KBM-7 (cell line): ENCODE measurements around the gene SPAAR.
A peak's percentile ranks its signal among the peaks of the same experiment; 100 is the strongest.
"Not testable (repeated sequence)": the region's sequence is repeated elsewhere in the genome, so short reads cannot be mapped to it uniquely, and the experiment has no call there.

Experiments
- DNase-seq: peaks from one replicate; pipeline ENCODE4 v3.0.0-alpha.2; 2015
- in situ Hi-C: fragments of 300-500 bp; cut with MboI; formaldehyde crosslinking; loops from 2 replicates; pipeline ENCODE4 v1.14.3; 2020; ENCODE audit warnings: low sequenced_read_pairs, low pct_unique_long_range_greater_than_20kb, mixed read lengths

Gene SPAAR

GRCh38 chr9:35917261-35917660 lies 8.0 kb downstream of the SPAAR start:
- no peak for DNase-seq
- in situ Hi-C loops, result no loop called here

DNA sequence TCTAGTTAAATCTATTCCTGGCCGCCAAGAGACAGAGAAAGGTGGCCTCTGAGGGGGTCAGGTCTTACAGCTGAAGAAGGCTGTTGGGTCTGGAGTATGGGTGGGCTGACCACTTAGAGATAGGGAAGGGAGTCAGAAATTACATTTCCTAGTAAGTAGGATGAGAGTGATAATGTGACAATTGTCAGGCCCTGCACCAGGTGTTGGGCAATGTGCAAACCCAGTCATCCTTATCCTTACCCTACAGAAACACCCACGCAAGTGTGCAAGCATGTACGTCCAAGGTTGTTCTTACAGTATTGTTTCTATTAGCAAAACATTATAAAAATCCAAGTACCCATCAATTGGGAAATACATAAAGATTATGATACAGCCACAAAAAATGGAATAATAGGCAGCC lies 9.5 kb downstream of the SPAAR start:
- DNase-seq, result no peak
- in situ Hi-C loops, result no loop called here

GRCh38 chr9:35919212-35920008 lies 10.1 kb downstream of the SPAAR start:
- in situ Hi-C loops, result no loop called here

GRCh38 chr9:35920051-35920620 lies 10.8 kb downstream of the SPAAR start:
- peak; percentile 84 for DNase-seq
- in situ Hi-C loops, result no loop called here

More at GRCh38 chr9:35919212-35920008, 10.1 kb downstream of the SPAAR start:
- no peak for DNase-seq

GRCh38 chr9:35923598-35923926 lies 14.3 kb downstream of the SPAAR start:
- in situ Hi-C loops, result no loop called here
- no peak for DNase-seq

- in situ Hi-C loops, result no loop called here
- DNase-seq, result peak; percentile 58
Measured at GRCh38 chr9:35923927-35924763, 14.9 kb downstream of the SPAAR start.

- no peak for DNase-seq
- in situ Hi-C loops, result no loop called here
Measured at GRCh38 chr9:35928591-35929452, 19.5 kb downstream of the SPAAR start.

- DNase-seq, result no peak
Measured at GRCh38 chr9:35929453-35929718, 20.1 kb downstream of the SPAAR start.

DNA sequence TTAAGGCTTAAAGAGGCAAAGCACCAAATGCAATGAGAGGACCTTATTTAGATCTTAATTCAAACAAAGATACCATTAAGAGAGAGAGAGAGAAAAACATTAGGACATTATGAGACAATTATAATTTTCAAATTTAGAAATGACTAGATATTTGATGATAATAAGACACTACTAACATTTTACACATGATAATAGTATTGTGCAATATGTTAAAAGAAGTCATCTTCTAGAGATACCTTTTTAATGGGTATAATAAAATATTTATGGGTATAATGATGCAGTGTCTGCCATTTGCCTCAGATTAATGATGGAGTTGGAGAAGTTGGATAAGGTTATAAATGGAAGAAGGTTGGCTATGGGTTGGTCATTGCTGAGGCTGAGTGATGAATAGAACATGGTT lies 21.2 kb downstream of the SPAAR start:
- no peak for DNase-seq
- in situ Hi-C loops, result no loop called here

More at GRCh38 chr9:35929453-35929718, 20.1 kb downstream of the SPAAR start:
- in situ Hi-C loops, result no loop called here

DNA sequence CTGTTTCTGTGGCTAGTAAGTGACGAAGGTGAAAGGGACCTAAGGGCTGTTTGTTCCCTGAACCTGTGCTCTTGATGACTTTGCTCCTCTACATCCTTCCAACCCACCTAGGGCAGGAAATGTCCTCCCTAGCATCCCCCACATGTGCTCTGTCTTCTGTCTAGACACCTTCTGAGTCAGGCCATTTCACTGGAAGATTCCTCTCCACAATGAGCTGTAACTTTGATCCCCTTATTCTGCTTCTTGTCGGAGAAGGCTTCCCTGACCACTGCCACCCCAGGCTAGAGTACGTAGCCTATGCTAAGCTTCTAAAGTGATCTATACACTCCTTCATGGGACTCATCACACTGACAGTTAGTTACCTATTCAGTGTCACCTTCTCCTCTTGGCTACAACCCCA lies 21.7 kb downstream of the SPAAR start:
- in situ Hi-C loops, result no loop called here
- no peak for DNase-seq

DNA sequence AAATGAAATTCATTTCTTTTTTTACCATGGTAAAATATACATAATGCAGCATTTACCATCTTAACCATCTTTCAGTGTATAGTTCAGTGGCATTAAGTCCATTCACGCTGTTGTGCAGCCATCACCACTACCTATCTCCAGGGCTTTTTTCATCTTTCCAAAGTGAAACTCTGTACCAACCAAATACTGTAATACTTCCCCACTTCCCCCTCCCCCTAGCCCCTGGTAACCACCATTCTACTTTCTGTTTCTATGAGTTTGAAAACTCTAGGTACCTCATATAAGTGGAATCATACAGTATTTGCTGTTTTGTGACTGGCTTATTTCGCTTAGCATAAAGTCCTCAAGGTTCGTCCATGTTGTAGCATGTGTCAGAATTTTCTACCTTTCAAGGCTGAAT lies 23.4 kb downstream of the SPAAR start:
- no peak for DNase-seq
- in situ Hi-C loops, result no loop called here

DNA sequence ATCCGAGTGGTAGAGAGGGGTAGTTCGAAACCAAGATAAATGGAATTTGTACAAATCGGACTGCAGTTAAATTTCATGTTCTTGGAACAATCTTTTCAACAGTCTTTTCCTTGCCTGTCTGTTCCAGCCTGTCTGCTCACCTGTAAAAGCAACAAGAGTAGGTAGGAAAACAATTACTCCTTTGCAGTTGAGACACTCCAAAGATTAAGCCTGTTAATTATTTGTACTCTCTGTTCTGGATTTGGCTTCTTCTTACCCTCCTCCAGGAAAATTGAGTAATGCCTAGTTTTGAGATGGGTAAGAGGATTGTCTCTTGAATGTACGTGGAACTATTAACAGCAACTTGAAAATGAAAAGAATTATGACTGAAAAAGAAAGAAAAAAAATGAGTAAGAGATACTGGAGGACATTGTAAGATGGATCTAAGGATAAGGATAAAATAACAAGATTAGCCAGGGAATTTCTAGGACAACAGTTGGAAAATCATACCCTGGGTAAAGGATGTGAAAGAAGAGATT lies 24.3 kb downstream of the SPAAR start:
- DNase-seq, result no peak
- in situ Hi-C loops, result no loop called here

DNA sequence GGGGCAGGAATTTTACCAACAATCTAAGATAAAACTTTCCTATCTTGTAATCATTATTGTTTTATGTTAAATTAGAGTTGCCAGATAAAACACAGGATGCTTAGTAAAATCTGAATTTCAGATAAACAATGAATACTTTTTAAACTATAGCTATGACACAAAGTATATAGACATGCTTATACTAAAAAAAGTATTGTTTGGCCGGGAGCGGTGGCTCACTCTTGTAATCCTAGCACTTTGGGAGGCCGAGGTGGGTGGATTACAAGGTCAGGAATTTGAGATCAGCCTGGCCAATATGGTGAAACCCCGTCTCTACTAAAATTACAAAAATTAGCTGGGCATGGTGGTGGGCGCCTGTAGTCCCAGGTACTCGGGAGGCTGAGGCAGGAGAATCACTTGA lies 24.8 kb downstream of the SPAAR start:
- DNase-seq, in situ Hi-C loops: not testable (repeated sequence)

DNA sequence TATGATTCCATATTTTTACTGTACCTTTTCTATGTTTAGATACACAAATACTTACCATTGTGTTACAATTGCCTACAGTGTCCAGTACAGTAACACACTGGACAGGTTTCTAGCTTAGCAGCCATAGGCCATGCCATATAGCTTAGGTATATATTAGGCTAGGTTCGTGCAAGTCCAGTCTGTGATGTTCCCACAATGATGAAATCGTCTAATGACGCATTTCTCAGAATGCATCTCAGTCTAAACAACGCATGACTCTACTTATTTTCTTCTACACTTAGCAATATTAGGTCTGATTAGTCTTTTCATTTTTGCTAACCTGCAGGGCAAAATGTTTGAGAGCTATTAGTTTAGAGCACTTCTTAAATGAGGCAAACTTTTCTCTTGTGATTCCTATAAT lies 26.0 kb downstream of the SPAAR start:
- no peak for DNase-seq

DNA sequence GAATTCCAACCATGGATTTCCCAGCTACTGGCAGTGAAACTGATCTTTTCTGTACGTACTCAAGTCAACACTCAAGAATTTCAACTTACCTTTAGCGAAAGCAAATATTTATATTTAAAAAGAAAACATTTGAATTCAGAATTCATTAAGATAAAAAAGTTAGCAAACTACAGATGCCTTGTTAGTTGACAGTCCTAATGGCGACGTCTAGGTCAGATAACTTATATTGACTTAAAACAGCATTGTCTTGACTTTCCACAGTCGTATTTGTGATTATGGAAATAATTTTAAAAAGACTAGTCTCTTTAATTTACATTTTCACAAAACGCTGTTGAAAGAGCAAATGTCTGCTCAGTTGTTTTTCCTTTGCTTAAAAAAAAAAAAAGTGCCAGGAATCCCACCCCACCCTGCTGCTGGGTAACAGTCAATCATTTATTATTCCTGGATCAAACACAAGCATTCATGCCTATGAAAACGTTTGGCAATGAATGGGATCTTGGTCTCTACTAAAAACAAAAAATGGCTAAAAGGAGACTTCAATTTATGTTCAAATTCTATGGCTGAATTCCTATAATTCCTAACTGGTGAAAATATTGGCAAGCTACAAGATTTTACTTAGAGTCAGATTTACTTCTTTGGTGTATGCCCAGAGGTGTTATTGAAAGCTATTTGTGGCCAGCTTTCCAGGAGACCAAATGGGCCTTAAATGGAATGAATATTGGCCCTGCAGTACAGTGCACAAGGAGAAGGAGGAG lies 26.6 kb downstream of the SPAAR start:
- DNase-seq, result no peak
- in situ Hi-C loops, result no loop called here

More for the DNA sequence above, 26.0 kb downstream of the SPAAR start:
- in situ Hi-C loops, result no loop called here

- DNase-seq, result peak; percentile 65
- in situ Hi-C loops, result no loop called here
Measured at GRCh38 chr9:35937227-35937626, 27.9 kb downstream of the SPAAR start.

- in situ Hi-C loops, result no loop called here
- DNase-seq, result no peak
Measured at GRCh38 chr9:35938474-35939356, 29.4 kb downstream of the SPAAR start.
